ENCODE measurements around the gene CELSR1.
"Not testable (repeated sequence)": the region's sequence is repeated elsewhere in the genome, so short reads cannot be mapped to it uniquely, and the experiment has no call there.

CELSR1 gene

DNA sequence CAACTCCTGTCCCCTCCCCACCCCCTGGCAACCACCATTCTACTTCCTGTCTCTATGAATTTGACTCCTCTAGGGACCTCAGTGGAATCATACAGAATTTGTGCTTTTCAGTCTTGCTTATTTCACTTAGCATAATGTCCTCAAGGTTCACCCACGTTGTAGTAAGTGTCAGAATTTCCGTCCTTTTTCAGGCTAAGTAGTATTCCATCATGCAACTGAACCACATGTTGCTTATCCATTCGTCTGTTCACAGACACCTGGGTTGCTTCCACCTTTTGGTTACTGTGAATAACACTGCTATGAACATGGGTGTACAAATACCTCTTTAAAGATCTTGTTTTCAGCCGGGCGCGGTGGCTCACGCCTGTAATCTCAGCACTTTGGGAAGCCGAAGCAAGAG, 16.5 kb downstream of the CELSR1 start:
- no peak overlapping the region for H3K27ac ChIP-seq
- ChIA-PET CTCF (no interaction called here), POLR2A (ENCODE audit: low non-redundant PET) (no interaction called here)
- no peak for TF ChIP-seq CTCF (conservative IDR thresholded peaks at IDR 0.05; ENCODE audit: low read depth)
- no peak for DNase-seq (ENCODE audit: low spot score)

- H3K27ac ChIP-seq = peak overlapping the region; percentile 62
- DNase-seq (ENCODE audit: low spot score) = no peak
- ChIA-PET CTCF (interaction anchor here (0.5 kb wide), 1 partner anchor 19 kb away, joined by 3 read pairs; no protein-coding TSS in a partner anchor), POLR2A (ENCODE audit: low non-redundant PET) (no interaction called here)
- no peak for TF ChIP-seq CTCF (conservative IDR thresholded peaks at IDR 0.05; ENCODE audit: low read depth)
These were observed 18.0 kb downstream of the CELSR1 start for GRCh38 chr22:46519377-46519776.

- POLR2A ChIA-PET (ENCODE audit: low non-redundant PET) = no interaction called here
- no peak for DNase-seq (ENCODE audit: low spot score)
- TF ChIP-seq CTCF (conservative IDR thresholded peaks at IDR 0.05; ENCODE audit: low read depth) = no peak
- H3K27ac ChIP-seq = peak overlapping the region; percentile 62
- CTCF ChIA-PET = interaction anchor here (0.5 kb wide), 1 partner anchor 19 kb away, joined by 3 read pairs; no protein-coding TSS in a partner anchor
These were observed 18.7 kb downstream of the CELSR1 start for GRCh38 chr22:46518542-46519325.

DNA sequence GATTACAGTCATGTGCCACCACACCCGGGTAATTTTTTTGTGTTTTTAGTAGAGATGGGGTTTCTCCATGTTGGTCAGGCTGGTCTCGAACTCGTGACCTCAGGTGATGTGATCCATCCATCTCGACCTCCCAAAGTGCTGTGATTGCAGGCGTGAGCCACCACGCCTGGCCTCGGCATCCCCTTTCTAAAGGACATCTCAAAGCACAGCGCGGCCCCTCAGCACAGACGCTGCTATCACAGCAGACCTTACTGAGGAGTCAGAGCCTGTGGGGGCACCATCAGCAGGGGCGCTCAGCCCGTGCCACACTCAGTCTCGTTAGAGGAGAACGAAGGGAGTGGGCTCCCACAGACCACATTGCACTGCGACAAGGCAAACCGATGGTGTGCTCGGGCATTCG, 19.4 kb downstream of the CELSR1 start:
- POLR2A ChIA-PET (ENCODE audit: low non-redundant PET) = no interaction called here
- no peak for DNase-seq (ENCODE audit: low spot score)
- CTCF ChIA-PET = interaction anchor here (0.6 kb wide), 1 partner anchor 18 kb away, joined by 3 read pairs; no protein-coding TSS in a partner anchor
- no peak for TF ChIP-seq CTCF (conservative IDR thresholded peaks at IDR 0.05; ENCODE audit: low read depth)
- H3K27ac ChIP-seq = peak overlapping the region; percentile 62

DNA sequence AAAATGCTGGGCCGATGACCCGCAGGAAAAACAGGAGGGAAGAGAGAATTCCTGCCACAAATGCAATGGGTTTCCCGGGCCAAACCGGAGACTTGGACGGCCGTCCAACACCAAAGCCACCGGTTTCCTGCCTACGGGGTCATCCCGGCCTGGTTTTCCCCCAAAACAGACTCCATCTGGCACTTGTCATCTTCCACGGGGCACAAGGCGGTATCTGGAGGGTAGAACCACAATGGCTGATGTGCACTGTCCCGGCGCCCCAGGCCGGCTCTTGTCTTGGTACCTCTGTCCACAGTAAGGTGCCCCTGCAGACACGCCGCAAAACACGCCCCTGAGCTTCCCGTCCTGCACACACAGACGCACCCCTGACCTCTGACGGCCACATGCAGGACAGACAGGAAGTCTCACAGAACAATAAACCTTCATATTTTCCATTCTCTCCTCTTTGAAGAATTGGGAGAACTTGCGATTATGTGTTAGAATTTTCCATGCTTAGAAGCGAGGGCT, 20.1 kb downstream of the CELSR1 start:
- H3K27ac ChIP-seq = peak overlapping the region; percentile 62
- no peak for DNase-seq (ENCODE audit: low spot score)
- CTCF ChIA-PET = no interaction called here
- POLR2A ChIA-PET (ENCODE audit: low non-redundant PET) = no interaction called here
- TF ChIP-seq CTCF (conservative IDR thresholded peaks at IDR 0.05; ENCODE audit: low read depth) = no peak

- TF ChIP-seq CTCF (conservative IDR thresholded peaks at IDR 0.05; ENCODE audit: low read depth) = no peak
- POLR2A ChIA-PET (ENCODE audit: low non-redundant PET) = no interaction called here
- DNase-seq (ENCODE audit: low spot score) = no peak
- CTCF ChIA-PET = no interaction called here
- H3K27ac ChIP-seq = peak overlapping the region; percentile 62
These were observed 20.8 kb downstream of the CELSR1 start for GRCh38 chr22:46516638-46517037.

DNA sequence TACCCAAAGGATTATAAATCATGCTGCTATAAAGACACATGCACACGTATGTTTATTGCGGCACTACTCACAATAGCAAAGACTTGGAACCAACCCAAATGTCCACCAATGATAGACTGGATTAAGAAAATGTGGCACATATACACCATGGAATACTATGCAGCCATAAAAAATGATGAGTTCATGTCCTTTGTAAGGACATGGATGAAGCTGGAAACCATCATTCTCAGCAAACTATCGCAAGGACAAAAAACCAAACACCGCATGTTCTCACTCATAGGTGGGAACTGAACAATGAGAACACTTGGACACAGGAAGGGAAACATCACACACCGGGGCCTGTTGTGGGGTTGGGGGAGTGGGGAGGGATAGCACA, 21.3 kb downstream of the CELSR1 start:
- POLR2A ChIA-PET (ENCODE audit: low non-redundant PET); CTCF ChIA-PET: not testable (repeated sequence)

More for the DNA sequence above, 21.3 kb downstream of the CELSR1 start:
- H3K27ac ChIP-seq = peak overlapping the region; percentile 62
- not testable (repeated sequence) for DNase-seq (ENCODE audit: low spot score)
